Measurements from ENCODE around the gene ARID1A.
"Not testable (repeated sequence)": the region's sequence is repeated elsewhere in the genome, so short reads cannot be mapped to it uniquely, and the experiment has no call there.

ARID1A gene

GRCh38 chr1:26695356-26696118 is at the start of gene ARID1A:
ARID1A (plus strand) TSS chr1:26696015; CDS start chr1:26696404, 389 bp downstream.
- peak; percentile 79 to 91 (median 86) for DNase-seq (ENCODE audit: low read depth in 3 of 3)

GRCh38 chr1:26664802-26665201 is 31.0 kb upstream of the ARID1A start:
- no peak for DNase-seq (ENCODE audit: low read depth in 3 of 3)

GRCh38 chr1:26666855-26667254 is 29.0 kb upstream of the ARID1A start:
- no peak for DNase-seq (ENCODE audit: low read depth in 3 of 3)

- not testable (repeated sequence) for DNase-seq (ENCODE audit: low read depth in 3 of 3)
These were observed 27.6 kb upstream of the ARID1A start for GRCh38 chr1:26668106-26668786.

- DNase-seq (ENCODE audit: low read depth in 3 of 3), result no peak
These were observed 18.3 kb upstream of the ARID1A start for GRCh38 chr1:26677306-26678115.

- DNase-seq (ENCODE audit: low read depth in 3 of 3), result no peak
These were observed 10.9 kb upstream of the ARID1A start for GRCh38 chr1:26684763-26685508.

GRCh38 chr1:26686795-26687194 is 9.0 kb upstream of the ARID1A start:
- DNase-seq (ENCODE audit: low read depth in 3 of 3), result no peak

- DNase-seq (ENCODE audit: low read depth in 3 of 3), result no peak
These were observed 6.3 kb upstream of the ARID1A start for GRCh38 chr1:26689504-26689903.

- DNase-seq (ENCODE audit: low read depth in 3 of 3), result no peak
These were observed 5.7 kb upstream of the ARID1A start for GRCh38 chr1:26690157-26690556.

GRCh38 chr1:26690576-26691031 is 5.2 kb upstream of the ARID1A start:
- no peak for DNase-seq (ENCODE audit: low read depth in 3 of 3)

GRCh38 chr1:26692211-26692792 is 3.5 kb upstream of the ARID1A start:
- peak in 2 of 3 donors; percentile 64 to 69 for DNase-seq (ENCODE audit: low read depth in 3 of 3)

- DNase-seq (ENCODE audit: low read depth in 3 of 3), result peak; percentile 73 to 85 (median 80)
These were observed 2.9 kb upstream of the ARID1A start for GRCh38 chr1:26692793-26693490.

GRCh38 chr1:26693599-26694572 is 1.9 kb upstream of the ARID1A start:
- DNase-seq (ENCODE audit: low read depth in 3 of 3), result no peak

- DNase-seq (ENCODE audit: low read depth in 3 of 3), result no peak
These were observed 1.0 kb upstream of the ARID1A start for GRCh38 chr1:26694638-26695355.

- DNase-seq (ENCODE audit: low read depth in 3 of 3), result peak in 1 of 3 donors; percentile 3
These were observed 371 bp downstream of the ARID1A start for GRCh38 chr1:26696119-26696653.

- DNase-seq (ENCODE audit: low read depth in 3 of 3), result peak in 2 of 3 donors; percentile 12 to 55
These were observed 1.0 kb downstream of the ARID1A start for GRCh38 chr1:26696654-26697430.

GRCh38 chr1:26697431-26697977 is 1.7 kb downstream of the ARID1A start:
- DNase-seq (ENCODE audit: low read depth in 3 of 3), result no peak
